Activated naive CD4-positive, alpha-beta T cell treated with anti-CD3 and anti-CD28 coated beads, Interleukin-2, amount 50 U/mL, for 24 hours (primary cell): ENCODE data around the gene MRTFA.
"Not testable (repeated sequence)": the region's sequence is repeated elsewhere in the genome, so short reads cannot be mapped to it uniquely, and the experiment has no call there.

Source experiments
- H3K27ac Mint-ChIP-seq: one replicate; pipeline ENCODE4 v1.8.0; 2021; ENCODE audit warnings: mild to moderate bottlenecking, mixed read lengths
- H3K27me3 Mint-ChIP-seq: one replicate; pipeline ENCODE4 v1.8.0; 2021; ENCODE audit warnings: mixed read lengths
- H3K36me3 Mint-ChIP-seq: one replicate; pipeline ENCODE4 v1.8.0; 2021; ENCODE audit warnings: mixed read lengths
- H3K4me1 Mint-ChIP-seq: one replicate; pipeline ENCODE4 v1.8.0; 2021; ENCODE audit warnings: mixed read lengths
- H3K4me3 Mint-ChIP-seq: one replicate; pipeline ENCODE4 v1.8.0; 2021; ENCODE audit warnings: mild to moderate bottlenecking, mixed read lengths
- H3K9me3 Mint-ChIP-seq: one replicate; pipeline ENCODE4 v1.8.0; 2021; ENCODE audit warnings: mixed read lengths

The MRTFA gene

DNA sequence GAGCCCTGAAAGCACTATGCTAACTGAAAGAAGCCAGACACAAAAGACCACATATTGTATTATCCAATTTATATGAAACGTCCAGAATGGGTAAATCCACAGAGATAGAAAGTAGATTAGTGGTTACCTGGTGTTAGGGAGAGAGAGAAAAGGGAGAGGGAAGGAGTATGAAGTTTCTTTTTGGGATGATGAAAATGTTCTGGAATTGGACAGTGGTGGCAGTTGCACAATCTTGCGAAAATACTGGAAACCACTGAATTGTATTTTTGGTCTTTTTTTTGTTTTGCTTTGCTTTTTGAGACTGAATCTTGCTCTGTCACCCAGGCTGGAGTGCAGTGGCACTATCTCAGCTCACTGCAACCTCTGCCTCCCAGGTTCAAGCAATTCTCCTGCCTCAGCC is 63.5 kb downstream of the MRTFA start:
- H3K36me3 Mint-ChIP-seq: peaks cover 20% of the 10 kb centered on the region
- peaks cover 24% of the 10 kb centered on the region for H3K4me1 Mint-ChIP-seq
- H3K27me3 Mint-ChIP-seq: no peaks in the 10 kb centered on the region
- H3K4me3 Mint-ChIP-seq: no peak overlapping the region
- no peaks in the 10 kb centered on the region for H3K9me3 Mint-ChIP-seq
- no peak overlapping the region for H3K27ac Mint-ChIP-seq

- H3K4me3 Mint-ChIP-seq: no peak overlapping the region
- H3K4me1 Mint-ChIP-seq: peaks cover 24% of the 10 kb centered on the region
- H3K27me3 Mint-ChIP-seq: no peaks in the 10 kb centered on the region
- H3K27ac Mint-ChIP-seq: no peak overlapping the region
- H3K9me3 Mint-ChIP-seq: no peaks in the 10 kb centered on the region
- peaks cover 23% of the 10 kb centered on the region for H3K36me3 Mint-ChIP-seq
These were observed 64.6 kb downstream of the MRTFA start for GRCh38 chr22:40571887-40572286.

DNA sequence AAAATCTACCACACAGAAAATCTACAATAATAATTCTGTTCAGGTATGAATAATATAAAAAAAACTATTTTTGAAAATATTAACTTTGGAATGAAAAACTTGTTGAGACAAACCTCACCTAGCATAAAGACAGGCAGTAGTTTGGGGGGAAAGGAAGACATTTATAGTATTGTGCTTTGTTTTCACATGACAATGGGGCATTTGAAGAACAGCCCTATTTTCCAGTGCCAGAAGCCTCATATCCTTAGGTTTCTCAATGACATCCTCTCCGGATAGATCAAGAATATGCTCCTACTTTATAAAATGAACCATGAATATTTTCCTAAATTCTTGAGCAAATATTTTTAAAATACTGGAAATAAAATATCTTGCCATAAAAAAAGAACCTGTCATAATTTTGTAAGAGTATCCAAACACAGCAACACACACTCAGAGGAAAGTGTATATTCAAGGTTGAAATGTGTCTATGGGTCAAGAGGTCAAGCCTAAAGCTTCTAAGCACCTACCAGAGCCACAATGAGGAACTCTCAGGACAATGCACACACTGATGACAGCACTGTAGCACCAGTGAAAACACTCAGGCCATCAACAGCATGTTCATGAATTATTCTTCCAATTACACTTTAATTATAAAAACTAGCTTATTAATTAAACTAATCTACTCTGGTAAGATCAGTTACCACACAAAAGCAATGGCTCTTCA is 68.7 kb downstream of the MRTFA start:
- Mint-ChIP-seq H3K27me3 (no peaks in the 10 kb centered on the region), H3K4me3 (no peak overlapping the region), H3K9me3 (no peaks in the 10 kb centered on the region), H3K36me3 (peaks cover 29% of the 10 kb centered on the region), H3K27ac (no peak overlapping the region), H3K4me1 (peaks cover 38% of the 10 kb centered on the region)

DNA sequence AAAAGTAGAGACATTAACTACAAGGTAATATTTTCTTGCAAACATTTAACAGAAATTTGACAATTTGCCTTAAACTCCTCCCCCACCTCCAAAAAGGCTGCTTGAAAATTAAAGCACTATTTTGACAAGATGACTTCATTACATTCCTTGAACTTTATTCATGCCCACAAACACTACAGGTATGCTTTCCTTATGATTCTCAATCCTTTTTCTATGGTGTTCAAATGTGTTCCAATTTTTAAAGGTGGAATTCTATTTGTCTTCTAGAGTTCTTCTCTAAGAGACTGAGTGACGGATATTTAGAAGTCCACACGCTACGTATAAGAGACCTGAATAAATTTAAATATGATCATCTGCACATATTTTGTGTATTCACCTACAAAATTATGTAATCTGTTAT is 69.4 kb downstream of the MRTFA start:
- Mint-ChIP-seq H3K36me3 (peaks cover 24% of the 10 kb centered on the region), H3K27ac (no peak overlapping the region), H3K9me3 (no peaks in the 10 kb centered on the region), H3K4me1 (peaks cover 34% of the 10 kb centered on the region), H3K4me3 (no peak overlapping the region), H3K27me3 (no peaks in the 10 kb centered on the region)

- no peaks in the 10 kb centered on the region for H3K27me3 Mint-ChIP-seq
- peaks cover 18% of the 10 kb centered on the region for H3K36me3 Mint-ChIP-seq
- H3K4me3 Mint-ChIP-seq: no peak overlapping the region
- peaks cover 45% of the 10 kb centered on the region for H3K4me1 Mint-ChIP-seq
- H3K27ac Mint-ChIP-seq: no peak overlapping the region
- H3K9me3 Mint-ChIP-seq: no peaks in the 10 kb centered on the region
These were observed 75.5 kb downstream of the MRTFA start for GRCh38 chr22:40560994-40561515.

GRCh38 chr22:40560551-40560950 is 76.0 kb downstream of the MRTFA start:
- no peak overlapping the region for H3K4me3 Mint-ChIP-seq
- H3K4me1 Mint-ChIP-seq: peaks cover 45% of the 10 kb centered on the region
- H3K27ac Mint-ChIP-seq: no peak overlapping the region
- no peaks in the 10 kb centered on the region for H3K27me3 Mint-ChIP-seq
- no peaks in the 10 kb centered on the region for H3K9me3 Mint-ChIP-seq
- H3K36me3 Mint-ChIP-seq: peaks cover 16% of the 10 kb centered on the region

DNA sequence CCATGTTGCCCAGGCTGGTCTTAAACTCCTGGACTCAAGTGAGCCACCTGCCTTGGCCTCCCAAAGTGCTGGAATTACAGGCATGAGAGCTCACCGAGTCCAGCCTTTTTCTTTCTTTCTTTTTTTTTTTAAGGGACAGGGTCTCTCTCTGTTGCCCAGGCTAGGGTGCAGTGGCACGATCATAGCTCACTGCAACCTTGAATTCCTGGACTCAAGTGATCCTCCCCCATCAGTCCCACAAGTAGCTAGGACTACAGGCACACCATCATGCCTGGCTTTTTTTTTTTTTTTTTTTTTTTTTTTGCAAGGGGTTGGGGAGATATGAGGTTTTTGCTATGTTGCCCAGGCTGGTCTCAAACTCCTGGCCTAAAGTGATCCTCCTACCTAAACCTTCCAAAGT is 78.5 kb downstream of the MRTFA start:
- Mint-ChIP-seq H3K36me3 (peaks cover 15% of the 10 kb centered on the region), H3K4me1 (peaks cover 35% of the 10 kb centered on the region), H3K4me3 (no peak overlapping the region), H3K27ac (no peak overlapping the region), H3K9me3 (no peaks in the 10 kb centered on the region), H3K27me3 (no peaks in the 10 kb centered on the region)

- Mint-ChIP-seq H3K4me1 (peaks cover 39% of the 10 kb centered on the region), H3K4me3 (no peak overlapping the region), H3K36me3 (peaks cover 27% of the 10 kb centered on the region), H3K27ac (no peak overlapping the region), H3K9me3 (no peaks in the 10 kb centered on the region), H3K27me3 (no peaks in the 10 kb centered on the region)
These were observed 79.9 kb downstream of the MRTFA start for GRCh38 chr22:40556641-40557040.

- peaks cover 26% of the 10 kb centered on the region for H3K36me3 Mint-ChIP-seq
- not testable (repeated sequence) for H3K9me3 Mint-ChIP-seq
These were observed 82.5 kb downstream of the MRTFA start for GRCh38 chr22:40554023-40554422.

DNA sequence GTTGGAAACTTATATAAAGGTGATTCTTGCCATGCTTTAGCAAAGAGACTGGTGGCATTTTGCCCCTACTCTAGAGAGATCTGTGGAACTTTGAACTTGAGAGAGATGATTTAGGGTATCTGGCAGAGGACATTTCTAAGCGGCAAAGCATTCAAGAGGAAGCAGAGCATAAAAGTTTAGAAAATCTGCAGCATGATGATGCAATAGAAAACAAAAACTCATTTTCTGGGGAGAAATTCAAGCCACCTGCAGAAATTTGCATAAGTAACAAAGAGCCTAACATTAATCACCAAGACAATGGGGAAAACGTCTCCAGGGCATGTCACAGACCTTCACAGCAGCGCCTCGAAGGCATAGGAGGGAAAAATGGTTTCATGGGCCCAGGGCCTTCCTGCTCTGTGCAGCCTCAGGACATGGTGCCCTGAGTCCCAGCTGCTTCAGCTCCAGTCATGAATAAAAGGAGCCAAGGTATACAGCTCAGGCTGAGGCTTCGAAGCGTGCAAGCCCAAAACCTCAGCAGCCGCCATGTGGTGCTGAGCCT is 83.4 kb downstream of the MRTFA start:
- Mint-ChIP-seq H3K27ac (peak overlapping the region; percentile 41), H3K27me3 (no peaks in the 10 kb centered on the region), H3K4me3 (no peak overlapping the region), H3K9me3 (no peaks in the 10 kb centered on the region), H3K4me1 (peaks cover 29% of the 10 kb centered on the region), H3K36me3 (peaks cover 27% of the 10 kb centered on the region)

More at GRCh38 chr22:40554023-40554422, 82.5 kb downstream of the MRTFA start:
- H3K4me3 Mint-ChIP-seq, H3K27ac Mint-ChIP-seq, H3K27me3 Mint-ChIP-seq: not testable (repeated sequence)
- H3K4me1 Mint-ChIP-seq: peaks cover 28% of the 10 kb centered on the region

GRCh38 chr22:40552070-40552469 is 84.4 kb downstream of the MRTFA start:
- H3K9me3 Mint-ChIP-seq: no peaks in the 10 kb centered on the region
- H3K27me3 Mint-ChIP-seq: no peaks in the 10 kb centered on the region
- H3K4me1 Mint-ChIP-seq: peaks cover 26% of the 10 kb centered on the region
- H3K27ac Mint-ChIP-seq: no peak overlapping the region
- peaks cover 29% of the 10 kb centered on the region for H3K36me3 Mint-ChIP-seq
- H3K4me3 Mint-ChIP-seq: no peak overlapping the region

GRCh38 chr22:40547729-40548143 is 88.8 kb downstream of the MRTFA start:
- no peaks in the 10 kb centered on the region for H3K9me3 Mint-ChIP-seq
- no peak overlapping the region for H3K4me3 Mint-ChIP-seq
- H3K36me3 Mint-ChIP-seq: peaks cover 28% of the 10 kb centered on the region
- no peaks in the 10 kb centered on the region for H3K27me3 Mint-ChIP-seq
- H3K4me1 Mint-ChIP-seq: peaks cover 31% of the 10 kb centered on the region
- no peak overlapping the region for H3K27ac Mint-ChIP-seq

- Mint-ChIP-seq H3K9me3 (no peaks in the 10 kb centered on the region), H3K4me3 (no peak overlapping the region), H3K27ac (no peak overlapping the region), H3K36me3 (peaks cover 12% of the 10 kb centered on the region), H3K4me1 (peaks cover 51% of the 10 kb centered on the region), H3K27me3 (no peaks in the 10 kb centered on the region)
These were observed 91.8 kb downstream of the MRTFA start for GRCh38 chr22:40544758-40545157.

DNA sequence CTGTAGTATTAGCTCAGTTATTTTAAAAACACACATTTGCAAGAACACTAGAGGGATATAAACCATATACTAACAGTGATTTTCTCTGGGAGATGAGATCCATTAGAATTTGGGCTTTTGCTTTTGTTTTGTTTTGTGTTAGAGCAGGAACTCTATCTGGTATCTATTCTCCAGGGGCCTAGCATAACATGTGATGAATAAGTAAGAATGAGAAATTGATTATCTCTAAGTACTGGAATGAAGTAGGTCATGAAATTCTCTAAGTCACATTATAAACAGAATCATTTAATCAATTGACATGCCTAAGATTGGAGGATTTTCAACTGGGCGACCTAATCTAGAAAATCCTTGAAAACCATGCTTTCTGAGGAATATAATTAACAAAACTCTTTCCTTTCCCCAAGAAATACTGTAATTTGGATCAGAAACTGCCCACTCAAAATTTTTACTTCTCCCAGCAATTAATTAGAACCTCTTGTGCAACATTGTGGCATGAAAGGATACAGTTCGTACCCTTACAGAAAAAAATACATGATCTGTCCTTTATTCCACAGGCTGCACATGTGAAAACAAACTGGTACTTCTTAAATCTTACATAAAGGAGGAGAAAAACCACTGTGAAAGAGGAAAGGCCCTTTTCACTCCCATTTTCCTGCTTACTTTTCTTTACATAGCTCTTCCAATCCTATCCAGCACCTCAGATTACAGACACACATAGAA is 93.5 kb downstream of the MRTFA start:
- Mint-ChIP-seq H3K4me3 (no peak overlapping the region), H3K27me3 (no peaks in the 10 kb centered on the region), H3K36me3 (peaks cover 8% of the 10 kb centered on the region), H3K9me3 (no peaks in the 10 kb centered on the region), H3K27ac (no peak overlapping the region), H3K4me1 (peaks cover 46% of the 10 kb centered on the region)

DNA sequence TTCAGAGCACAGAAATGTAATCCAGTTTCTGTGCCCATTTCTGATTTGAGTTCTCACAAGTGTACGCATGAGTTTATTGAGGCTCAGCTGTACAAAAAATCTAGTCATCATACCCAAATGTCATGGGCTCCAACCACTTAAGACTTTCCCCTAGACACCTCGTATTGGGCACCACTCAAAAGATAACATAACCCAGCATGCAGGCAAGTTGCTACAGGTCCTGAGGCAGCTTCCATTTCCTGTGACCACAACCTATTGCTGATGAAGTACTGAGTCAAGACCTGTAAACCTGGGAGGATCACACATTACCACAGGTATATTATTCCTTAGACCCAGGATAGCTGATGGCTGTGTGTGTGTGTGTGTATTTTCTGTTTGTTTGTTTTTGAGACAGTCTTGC is 95.2 kb downstream of the MRTFA start:
- H3K4me3 Mint-ChIP-seq: no peak overlapping the region
- H3K4me1 Mint-ChIP-seq: peaks cover 43% of the 10 kb centered on the region
- H3K36me3 Mint-ChIP-seq: peaks cover 5% of the 10 kb centered on the region
- no peaks in the 10 kb centered on the region for H3K27me3 Mint-ChIP-seq
- H3K9me3 Mint-ChIP-seq: no peaks in the 10 kb centered on the region
- H3K27ac Mint-ChIP-seq: no peak overlapping the region

- Mint-ChIP-seq H3K27ac (no peak overlapping the region), H3K27me3 (no peaks in the 10 kb centered on the region), H3K4me3 (no peak overlapping the region), H3K9me3 (no peaks in the 10 kb centered on the region), H3K4me1 (peaks cover 44% of the 10 kb centered on the region), H3K36me3 (no peaks in the 10 kb centered on the region)
These were observed 96.3 kb downstream of the MRTFA start for GRCh38 chr22:40540265-40540664.
